ENCODE data around the gene RNF213.
A peak's percentile ranks its signal among the peaks of the same experiment; 100 is the strongest.

GRCh38 chr17:80361495-80362220 is 101.0 kb downstream of the RNF213 start:
- TF ChIP-seq NRF1 (conservative IDR thresholded peaks at IDR 0.05; ENCODE audit: low read depth, low read length), result no peak
- peak; percentile 18 to 36 (median 32); a peak in 4 of 6 replicates for TF ChIP-seq CTCF (IDR thresholded peaks at IDR 0.05 in 2 of 3, conservative IDR thresholded peaks at IDR 0.05 in 1 of 3; ENCODE audit: control insufficient read depth in 2 of 3, extremely low read depth in 1 of 3, insufficient read depth in 1 of 3, low read depth in 3 of 3, low read length in 3 of 3)

Data from GM12878 (cell line).